Occipital lobe (tissue), 2 donors: Measurements from ENCODE around the gene ZNF768. TPM values are rescaled to one million over a fixed set of nuclear protein-coding genes. Genes with fewer than 3 reads are reported as not detected.
A peak's percentile ranks its signal among the peaks of the same experiment; 100 is the strongest.

Experiments
- DNase-seq: peaks from one replicate; lab custom pipeline; 2025; lab: John Stamatoyannopoulos, UW
- total RNA-seq: library from RNA; depleted of rRNA; stranded (reverse); fragments of >200 nt; gene quantifications from one replicate; pipeline ENCODE4 v1.2.3, GENCODE V29; 2014

The ZNF768 gene
- total RNA-seq, result 28.4 TPM

DNA sequence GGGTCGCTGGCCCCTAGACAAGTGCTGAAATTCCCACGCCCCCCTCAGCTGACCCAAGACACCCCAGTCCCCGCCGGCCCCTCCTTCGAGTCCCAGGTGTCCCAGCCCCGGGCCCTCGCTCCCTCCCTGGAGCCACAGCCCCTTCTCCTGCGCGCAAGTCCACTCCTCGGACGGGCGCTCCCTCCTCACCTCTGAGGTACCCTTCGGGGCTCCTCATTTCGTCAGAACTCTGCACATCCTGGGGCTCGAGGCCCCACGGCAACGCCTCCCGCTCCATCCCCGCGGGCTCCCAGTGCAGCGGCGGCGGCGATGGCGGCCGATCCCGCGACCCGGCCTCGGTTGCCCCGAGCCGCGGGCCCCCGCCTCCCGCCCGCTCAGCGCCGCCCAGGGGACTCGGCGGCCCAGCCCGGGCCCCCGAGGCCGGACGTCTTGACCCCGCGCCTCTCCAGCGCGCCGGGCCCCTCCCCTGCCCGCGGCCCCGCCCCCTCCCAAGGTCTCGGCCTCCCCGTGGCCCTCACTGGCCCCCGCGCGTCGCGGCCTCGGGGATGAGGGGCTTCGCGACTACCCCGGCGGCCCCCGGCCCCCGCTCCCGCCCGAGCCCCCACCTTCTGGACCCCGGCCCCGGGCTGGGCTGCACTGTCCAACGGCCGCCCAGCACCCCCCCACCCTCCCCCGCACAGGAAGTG, at the start of gene ZNF768:
Gene ZNF768, minus strand, starts transcription at position 430 of the 686 bp plus-strand sequence. Its CDS starts 153 bp downstream, at position 277.
- no peak for DNase-seq

DNA sequence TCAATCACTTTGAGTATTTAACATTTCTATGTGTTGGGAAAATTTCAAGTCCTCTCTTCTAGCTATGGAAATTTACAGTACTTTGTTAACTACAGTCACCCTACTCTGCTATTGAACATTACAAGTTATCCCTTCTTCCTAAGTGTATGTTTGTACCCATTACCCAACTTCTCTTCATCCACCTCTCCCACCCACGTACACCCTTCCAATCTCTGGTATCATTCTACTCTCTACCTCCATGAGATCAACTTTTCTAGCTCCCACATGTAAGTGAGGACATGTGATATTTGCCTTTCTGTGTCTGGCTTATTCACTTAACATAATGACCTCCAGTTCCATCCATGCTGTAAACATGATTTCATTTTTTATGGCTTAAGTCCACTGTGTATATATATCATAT, 48.3 kb upstream of the ZNF768 start:
- DNase-seq, result no peak

DNA sequence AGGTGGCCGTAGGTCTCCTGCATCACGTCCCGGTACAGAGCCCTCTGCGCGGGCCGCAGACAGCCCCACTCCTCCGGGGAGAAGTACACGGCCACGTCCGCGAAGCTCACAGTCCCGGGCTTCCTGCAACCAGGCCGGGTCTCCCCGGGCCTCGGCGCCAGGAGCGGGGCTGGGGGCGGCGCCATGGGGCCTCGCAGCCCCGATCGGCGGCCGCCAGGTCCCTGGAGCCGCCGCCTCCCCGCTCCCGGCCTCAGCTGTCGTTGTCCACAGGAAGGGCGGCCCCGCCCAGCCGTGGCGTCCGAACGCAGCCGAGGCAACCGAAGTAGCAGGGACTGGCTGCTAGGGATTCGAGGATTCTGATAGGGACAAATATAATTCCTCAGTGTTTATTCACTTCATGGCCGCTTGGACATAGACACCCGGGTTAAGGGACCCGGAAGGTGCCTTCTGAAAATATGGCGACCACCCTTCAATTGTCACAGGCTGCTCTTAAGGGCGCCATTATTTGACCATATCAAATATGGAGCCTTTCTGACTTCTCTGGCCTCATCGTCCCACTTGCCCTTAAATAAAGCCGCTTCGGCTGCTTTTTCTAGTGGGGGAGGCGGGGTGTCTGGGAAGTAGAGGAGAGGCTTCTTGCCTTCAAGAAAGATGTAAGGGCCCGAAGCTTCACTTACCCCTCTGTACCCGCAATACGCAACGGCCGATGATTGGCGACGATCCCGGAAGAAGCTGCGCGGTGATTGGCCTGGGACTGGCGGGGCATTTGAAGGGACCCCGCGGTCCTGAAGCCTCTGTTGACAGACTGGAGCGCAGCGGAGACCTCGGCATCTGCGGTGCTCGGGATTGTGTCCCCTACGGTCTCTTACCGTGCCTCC, 45.3 kb upstream of the ZNF768 start, which contains the start of gene ZNF688:
Gene ZNF688, minus strand, starts transcription at position 270 of the 878 bp plus-strand sequence. Its CDS starts 85 bp downstream, at position 185.
- peak; percentile 95 for DNase-seq

DNA sequence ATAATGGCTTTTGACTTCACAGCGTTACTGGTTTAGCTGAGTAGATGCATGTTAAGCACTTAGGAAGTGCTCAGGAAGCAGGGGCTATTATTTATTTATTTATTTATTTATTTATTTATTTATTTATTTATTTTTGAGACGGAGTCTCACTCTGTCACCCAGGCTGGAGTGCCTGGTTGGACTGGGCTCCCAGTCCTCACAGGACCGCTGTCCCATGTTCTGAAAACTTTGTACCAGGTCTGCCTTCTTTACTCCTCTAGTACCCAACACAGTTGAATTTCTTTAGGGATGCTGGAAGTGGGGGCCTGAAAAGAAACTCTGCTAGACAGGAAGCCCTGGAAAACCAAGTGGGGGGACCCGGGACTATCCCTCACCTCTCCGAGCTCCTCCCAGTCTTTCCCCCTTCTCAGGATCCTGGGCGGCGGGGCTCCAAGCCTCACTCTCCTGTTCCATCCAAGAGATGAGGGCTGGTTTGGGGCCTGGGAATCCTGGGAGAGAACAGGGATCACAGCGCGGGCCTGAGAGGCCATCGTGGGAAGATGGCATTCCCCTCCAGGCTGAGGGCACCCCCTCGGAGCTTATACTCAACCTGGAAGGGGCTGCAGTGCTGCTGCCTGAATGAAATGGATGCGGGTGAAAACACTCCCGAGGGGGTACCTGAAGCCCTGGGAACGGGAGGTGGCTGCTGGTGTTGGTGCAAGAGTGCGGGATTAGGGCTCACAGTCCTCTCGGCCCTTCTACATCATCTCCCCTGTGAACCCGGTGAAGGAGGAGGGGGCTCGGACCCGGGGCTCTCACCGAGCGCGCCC, 44.5 kb upstream of the ZNF768 start:
- DNase-seq, result peak; percentile 52

DNA sequence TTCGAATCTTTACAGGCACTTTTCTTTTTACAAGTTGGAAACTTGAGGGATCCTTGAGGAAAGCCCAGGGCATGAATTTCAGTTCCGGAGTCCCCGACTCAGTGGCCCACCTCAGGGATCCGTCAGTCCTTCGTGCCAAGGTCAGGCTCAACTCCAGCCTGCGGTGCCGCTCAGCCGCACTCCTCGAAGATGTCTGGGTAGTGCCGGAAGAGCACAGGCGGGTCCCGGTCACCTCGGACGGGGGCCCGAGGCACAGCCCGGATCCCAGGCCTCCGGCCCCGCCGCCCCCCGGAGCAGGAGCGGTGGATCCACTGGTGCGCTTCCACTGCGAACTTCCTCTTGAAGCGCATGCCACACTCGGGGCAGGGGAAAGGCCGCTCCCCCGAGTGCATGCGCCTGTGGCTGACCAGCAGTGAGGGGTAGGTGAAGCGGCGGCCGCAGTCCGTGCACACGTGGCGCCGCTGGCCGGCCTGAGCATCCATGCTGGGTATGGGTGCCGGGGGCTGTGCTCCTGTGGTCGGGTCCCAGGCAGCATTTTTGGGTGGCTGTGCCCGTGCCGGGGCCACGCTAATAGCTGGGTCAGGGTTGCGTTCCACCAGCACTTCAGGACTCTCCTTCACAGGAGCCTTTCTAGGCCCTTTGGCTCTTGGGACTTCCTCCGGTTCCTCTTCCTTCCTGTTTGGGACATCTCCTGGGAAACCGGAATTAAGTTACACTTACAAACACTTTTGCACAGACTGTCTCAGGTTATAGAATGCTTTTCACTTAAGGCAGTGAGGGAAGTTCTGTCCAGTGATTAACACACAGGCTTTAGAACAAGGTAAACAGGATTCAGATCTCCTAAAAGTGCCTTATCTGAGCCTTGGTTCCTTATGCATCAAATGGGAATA, 43.6 kb upstream of the ZNF768 start:
- DNase-seq, result no peak

DNA sequence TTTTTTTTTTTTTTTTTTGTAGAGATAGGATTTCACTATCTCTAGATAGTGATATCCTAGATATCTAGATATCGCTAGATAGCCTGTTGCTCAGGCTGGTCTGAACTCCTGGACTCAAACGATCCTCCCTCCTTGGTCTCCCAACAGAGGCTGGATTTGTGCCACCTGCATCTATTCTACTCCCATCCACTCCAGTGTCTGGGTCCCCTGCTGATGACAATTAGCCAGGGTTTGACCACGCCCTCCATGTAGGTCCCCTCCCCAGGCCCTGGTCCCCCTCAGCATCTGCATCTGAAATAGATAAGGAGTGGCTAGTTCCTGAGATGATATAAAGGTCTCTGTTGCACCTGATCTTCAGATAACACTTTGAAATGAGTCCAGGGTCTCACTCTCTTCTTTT, 42.9 kb upstream of the ZNF768 start:
- no peak for DNase-seq

DNA sequence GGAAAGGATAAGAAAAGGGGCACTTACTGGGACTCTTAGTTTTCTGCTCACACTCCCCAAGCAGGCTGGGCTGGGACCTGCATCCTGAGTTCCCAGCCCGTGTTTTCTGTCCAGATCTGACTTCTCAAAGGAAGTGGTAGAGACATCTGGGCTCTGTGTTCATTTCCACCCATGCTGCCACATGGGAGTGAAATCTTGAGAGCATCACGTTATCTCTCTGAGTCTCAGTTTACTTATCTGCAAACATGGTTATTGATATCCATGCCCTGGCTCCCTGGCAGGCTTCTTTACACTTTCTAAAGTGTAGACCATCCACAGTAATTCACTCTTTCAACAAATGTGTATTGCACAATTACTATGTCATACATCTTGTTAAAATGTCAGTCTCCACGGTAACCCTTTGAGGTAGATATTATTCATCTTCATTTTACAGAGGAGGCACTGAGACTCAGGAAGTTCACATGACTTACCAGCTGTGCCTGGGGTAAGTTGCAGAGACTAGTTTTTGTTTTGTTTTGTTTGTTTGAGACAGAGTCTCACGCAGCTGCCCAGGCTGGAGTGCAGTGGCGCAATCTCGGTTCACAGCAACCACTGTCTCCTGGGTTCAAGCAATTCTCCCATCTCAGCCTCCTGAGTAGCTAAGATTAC, 41.7 kb upstream of the ZNF768 start:
- no peak for DNase-seq

DNA sequence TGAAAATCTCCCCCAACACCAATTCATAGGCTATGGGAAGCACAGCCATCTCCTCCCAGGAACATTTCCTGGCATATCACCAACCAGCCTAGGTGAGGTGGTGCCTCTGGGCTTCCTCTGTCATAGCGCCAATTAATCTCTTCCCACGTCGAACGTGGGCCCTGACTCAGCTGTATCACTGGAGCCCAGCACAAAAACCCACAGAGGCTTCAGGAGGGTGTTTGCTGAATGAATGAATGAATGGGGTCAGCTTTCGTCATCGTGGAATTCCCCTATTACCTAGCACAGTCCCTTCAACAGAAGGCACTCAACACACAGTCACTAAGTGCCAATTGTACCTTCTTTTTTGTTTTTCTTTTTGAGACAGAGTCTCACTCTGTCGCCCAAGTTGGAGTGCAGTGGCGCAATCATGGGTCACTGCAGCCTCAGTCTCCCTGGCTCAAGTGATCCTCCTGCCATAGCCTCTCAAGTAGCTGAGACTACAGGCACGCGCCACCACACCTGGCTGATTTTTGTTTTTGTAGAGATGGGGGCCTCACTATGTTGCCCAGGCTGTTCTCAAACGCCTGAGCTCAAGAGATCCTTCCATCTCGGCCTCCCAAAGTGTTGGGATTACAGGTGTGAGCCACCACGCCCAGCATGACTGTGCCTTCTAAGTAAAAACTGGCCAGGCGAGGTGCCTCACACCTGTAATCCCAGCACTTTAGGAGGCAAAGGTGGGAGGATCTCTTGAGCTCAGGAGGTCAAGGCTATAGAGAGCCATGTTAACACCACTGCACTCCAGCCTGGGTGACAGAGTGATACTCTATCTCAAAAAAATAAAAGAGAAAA, 41.0 kb upstream of the ZNF768 start:
- no peak for DNase-seq

DNA sequence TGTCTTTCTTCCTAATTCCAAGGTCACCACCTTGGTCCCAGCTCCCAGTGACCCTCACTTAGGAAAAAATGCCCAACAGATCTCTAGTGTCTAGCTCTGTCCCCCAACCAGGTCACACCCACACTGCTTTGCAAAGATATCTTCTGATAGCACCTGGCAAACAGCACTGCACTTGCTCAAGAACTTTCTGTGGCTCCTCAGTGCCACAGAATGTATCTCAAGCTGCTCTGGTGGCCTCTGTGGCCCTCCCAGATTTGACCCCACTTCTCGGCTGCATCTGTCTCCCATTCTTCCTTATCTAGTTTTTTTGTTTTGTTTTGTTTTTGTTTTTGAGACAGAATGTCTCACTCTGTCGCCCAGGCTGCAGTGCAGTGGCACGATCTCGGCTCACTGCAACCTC, 40.2 kb upstream of the ZNF768 start:
- DNase-seq, result no peak

DNA sequence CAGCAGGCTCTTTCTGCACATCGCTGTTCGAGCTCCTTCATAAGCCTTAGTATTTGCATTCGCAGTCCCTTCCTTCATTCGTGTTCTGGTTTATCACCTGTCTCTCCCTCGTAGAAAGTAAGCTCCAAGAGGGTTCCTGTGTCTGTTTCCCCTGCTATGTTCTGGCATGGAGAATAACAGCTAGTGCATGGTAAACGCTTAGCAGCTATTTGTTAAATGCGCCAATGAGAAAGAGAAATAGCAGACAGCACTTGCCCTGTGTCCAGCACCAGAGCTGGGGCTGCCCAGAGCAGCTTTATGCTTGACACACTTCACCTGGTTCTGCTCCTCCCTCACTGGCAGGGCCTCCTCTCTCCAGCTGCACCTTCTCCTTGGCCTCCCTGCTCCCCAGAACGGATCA, 39.6 kb upstream of the ZNF768 start:
- no peak for DNase-seq

DNA sequence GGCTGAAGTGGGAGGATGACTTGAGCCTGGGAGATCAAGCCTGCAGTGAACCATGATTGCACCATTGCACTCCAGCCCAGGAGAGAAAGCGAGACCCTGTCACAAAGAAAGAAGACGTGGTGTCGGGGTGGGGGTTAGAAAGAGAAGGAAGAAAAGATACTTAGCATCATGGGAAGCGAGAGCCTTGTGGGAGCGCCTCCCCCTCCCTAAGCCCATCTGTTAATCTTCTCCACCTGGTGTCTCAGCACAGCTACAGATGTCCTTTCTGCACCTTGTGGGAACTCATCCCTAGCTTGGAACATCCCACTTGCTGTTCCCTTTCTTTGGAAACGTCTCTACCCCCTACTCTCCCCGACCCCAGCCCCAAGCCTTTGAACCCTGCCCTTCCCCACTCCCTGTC, 39.2 kb upstream of the ZNF768 start:
- no peak for DNase-seq

DNA sequence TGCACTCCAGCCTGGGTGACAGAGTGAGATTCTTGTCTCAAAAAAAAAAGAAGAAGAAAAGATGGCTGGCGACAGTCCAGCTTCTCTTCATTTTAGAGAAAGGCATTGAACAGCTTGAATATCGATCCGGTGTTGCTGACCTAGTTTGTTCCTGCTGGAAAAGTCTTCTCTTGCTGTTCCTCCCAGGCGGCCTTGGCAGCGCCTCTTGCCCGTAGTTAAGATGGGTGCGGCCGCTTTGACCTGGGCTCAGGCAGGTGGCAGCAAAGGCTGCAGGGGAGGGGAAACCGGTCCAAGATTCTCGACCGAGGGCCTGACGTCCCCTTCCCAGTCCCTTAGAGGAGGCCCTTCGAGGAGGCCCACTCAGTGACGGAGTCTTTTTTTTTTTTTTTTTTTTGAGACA, 35.7 kb upstream of the ZNF768 start:
- DNase-seq, result no peak

DNA sequence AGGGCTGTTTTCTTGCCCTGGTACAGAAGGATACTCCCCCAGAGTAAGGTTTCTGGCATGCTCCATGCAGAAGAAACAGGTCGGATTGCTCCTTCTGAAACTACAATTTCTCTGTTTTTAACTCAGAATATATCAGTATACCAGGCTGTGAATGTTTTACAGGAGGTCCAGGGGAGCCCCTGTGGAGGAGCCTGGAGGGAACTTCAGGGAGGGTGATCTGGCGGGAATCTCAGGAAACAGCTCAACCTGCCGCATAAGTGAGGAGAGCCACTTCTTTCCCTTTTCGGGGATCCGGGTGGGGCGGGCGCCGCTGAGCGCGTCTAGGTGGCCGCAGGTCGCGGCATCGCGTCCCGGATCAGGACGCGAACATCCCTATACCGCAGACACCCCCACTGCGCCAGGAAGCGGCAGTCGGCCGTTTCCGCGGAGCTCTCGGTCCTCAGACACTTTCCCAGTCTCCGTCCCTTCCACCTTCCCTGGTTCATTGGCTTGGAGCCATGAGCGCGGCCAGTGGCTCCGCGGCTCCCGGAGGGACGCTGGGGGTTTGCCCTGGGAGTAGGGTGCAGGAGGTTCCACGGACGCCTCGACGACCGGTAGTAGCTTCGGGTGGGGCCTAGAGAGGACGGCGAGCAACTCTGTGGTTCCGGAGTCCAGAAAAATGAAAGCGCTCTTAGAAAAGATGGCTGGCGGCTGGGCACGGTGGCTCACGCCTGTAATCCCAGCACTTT, 34.9 kb upstream of the ZNF768 start:
- DNase-seq, result no peak

DNA sequence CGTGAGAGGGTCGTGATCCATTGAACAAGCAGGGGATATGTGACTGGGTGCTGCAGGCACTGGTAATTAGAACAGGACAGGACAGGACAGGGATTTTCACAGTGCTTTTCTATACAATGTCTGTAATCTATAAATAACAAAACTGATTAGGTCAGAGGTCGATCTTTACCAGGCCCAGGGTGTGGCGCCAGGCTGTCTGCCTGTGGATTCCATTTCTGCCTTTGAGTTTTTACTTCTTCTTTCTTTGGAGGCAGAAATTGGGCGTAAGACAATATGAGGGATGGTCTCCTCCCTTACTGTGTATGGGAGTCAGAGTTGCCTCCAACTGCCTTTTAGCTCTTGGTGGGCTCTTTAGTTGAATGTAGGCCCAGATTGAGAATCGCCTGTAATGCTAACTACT, 33.3 kb upstream of the ZNF768 start:
- no peak for DNase-seq

DNA sequence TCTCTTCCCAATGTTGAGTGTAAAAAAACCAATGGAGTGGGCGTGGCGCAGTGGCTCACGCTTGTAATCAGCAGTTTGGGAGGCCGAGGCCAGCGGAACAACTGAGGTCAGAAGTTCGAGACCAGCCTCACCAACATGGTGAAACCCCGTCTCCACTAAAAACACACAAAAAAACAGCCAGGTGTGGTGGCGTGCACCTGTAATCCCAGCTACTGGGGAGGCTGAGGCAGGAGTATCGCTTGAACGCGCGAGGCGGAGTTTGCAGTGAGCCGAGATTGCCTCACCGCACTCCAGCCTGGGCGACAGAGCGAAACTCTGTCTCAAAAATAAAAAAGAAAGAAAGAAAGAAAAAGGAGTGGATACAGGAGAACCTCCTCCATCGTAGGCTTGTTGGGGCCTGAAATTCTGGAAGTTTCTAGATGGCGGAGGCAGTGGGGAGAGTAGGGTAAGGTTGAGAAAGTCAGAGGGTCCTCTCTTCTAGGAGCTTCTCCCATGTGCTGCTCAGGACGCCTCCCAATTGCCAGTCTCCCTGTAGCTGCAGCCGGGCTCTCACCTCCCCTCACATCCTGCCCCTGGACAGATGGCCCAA, 32.5 kb upstream of the ZNF768 start:
- no peak for DNase-seq

DNA sequence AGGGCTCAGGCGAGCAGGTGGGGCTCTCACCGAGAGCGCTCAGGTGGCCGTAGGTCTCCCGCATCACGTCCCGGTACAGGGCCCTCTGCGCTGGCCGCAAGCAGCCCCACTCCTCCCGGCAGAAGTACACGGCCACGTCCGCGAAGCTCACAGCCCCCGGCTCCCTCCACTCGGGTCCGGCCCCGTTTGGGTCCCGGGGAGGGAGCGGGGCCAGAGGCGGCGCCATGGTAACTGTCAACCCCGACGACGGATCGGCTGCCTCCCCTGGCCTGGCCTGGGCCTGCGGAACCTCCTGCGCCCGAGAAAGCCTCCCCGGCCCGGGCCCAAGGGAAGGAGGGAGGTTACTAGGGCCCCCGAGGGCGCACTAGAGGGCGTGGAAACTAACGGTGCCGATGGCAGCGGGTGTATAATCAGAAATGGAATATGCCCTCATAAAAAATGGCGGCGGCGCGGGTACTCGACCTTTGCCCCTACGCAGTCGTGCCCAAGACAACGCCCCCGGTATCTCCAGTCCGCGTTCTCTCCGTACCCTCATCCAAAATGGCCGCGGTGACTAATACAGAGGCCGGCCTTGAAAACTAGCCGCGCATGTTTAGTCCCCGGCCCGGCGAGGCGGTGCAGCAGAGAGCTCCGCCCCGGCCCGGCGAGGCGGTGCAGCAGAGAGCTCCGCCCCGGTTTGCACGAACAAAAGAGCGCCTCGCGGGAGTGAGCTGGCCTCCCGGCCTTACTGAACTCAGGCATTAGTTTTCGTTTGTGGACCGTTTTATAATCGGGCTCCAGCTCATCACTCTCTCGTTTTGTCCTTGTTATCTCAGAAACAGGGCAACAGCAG, 31.8 kb upstream of the ZNF768 start, which contains the start of gene ZNF764:
Gene ZNF764, minus strand, starts transcription at position 418 of the 832 bp plus-strand sequence. Its CDS starts 192 bp downstream, at position 226.
- DNase-seq, result peak; percentile 97

DNA sequence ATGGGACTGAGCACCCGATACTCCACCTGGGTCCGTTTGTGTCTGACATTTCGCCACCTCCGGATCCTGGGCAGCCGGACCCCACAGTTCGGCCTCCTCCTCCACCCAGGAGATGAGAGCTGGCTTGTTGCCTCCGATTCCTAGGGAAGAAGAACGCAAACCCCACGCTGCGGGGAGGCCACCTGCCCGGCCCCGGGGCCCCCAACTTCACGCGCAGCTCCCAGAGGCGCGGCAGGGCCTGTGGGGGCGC, 31.3 kb upstream of the ZNF768 start:
- DNase-seq, result no peak

DNA sequence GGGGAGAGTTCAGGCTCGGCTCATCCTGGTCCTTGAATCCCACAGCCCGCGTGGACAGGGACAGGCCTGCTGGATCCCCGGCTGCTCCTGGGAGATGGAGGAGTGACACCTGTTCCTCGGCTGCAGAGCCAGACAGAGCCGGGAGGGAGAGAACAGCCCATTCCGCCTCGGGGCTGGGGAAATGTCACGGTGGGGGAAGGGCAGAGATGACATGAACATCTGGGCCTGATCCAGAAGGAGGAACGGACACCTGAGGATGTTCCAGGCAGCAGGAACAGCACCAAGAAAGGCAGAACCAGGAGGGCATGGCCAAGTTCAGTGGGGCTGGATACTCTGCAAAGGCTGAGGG, 29.7 kb upstream of the ZNF768 start:
- DNase-seq, result no peak
